HG03039 (cell line): Measurements from ENCODE around the gene PAQR7.
A peak's percentile ranks its signal among the peaks of the same experiment; 100 is the strongest.

ENCODE experiments used
- ATAC-seq: cut with Tn5 transposase; IDR thresholded peaks from one replicate; pipeline ENCODE4 v1.9.1; 2021; ENCODE audit warnings: mild to moderate bottlenecking, moderate library complexity; ENCODE audit not compliant: unreplicated experiment

PAQR7 gene

DNA sequence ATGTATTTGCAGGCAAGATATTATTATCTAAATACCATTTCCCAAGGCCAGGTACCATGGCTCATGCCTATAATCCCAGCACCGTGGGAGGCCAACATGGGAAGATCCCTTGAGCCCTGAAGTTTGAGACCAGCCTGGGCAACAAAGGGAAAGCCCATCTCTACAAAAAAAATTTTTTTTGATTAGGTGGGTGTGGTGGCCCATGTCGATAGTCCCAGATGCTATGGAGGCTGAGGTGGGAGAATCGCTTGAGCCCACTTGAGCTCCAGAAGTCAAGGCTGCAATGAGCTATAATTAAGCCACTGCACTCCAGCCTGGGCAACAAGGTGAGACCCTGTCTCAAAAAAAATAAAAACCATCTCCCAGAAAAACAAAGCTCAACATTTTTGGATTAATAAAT, 28.5 kb upstream of the PAQR7 start:
- ATAC-seq: no peak

DNA sequence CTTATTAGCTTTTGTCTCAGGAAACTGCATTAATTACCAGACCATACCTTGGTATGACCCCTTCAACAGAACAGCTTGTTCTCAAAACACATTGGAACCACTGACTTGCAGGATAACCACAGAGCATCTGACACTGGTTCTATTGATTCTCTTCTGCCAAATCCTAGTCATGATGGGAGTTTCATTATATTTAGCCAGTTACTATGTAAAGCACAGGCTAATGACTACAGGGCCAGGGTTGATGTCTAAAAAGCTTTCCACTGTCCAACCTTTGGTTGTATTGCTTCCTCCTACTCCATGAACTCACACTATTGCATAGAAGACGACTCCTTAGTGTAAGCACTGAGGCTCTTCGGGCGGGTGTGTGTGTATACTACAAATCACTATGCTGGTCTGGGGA, 27.0 kb upstream of the PAQR7 start:
- ATAC-seq: no peak

DNA sequence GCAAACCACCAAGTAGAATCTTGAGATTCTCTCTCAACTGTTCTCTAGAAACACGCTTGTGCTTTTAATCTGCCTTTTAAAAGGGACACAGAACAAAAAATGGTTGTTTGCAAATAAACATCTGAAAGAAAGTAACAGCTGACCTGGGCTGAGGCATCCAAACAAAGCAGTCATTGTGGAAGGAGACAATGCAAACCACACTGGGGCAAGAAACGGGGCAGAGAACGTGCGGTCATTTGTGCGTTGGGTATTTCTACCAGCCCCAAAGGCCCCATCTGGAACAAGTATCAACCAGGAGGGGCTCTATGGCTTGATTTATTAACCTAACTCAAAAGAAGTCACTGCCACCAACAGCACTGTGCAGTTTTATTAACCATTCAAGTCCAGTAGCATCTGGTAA, 24.7 kb upstream of the PAQR7 start:
- ATAC-seq: no peak

DNA sequence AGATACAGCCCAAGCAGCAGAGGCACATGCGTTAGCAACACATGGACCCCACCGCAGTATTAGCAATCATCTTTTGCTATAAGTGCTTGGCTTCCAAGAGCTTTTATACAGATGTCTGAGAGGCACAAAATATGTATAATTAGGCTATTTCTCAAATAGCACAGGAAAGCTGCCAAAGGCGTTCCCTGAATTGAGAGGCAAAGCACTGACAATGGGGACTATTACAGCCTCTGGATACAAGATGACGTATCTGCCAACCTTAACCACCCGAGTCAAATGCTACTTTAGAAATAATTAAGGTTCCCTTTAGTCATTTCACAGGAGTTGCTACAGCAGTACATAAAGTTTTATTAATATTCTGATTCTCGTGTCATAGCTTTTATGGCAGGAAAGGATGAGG, 24.3 kb upstream of the PAQR7 start:
- ATAC-seq: no peak

DNA sequence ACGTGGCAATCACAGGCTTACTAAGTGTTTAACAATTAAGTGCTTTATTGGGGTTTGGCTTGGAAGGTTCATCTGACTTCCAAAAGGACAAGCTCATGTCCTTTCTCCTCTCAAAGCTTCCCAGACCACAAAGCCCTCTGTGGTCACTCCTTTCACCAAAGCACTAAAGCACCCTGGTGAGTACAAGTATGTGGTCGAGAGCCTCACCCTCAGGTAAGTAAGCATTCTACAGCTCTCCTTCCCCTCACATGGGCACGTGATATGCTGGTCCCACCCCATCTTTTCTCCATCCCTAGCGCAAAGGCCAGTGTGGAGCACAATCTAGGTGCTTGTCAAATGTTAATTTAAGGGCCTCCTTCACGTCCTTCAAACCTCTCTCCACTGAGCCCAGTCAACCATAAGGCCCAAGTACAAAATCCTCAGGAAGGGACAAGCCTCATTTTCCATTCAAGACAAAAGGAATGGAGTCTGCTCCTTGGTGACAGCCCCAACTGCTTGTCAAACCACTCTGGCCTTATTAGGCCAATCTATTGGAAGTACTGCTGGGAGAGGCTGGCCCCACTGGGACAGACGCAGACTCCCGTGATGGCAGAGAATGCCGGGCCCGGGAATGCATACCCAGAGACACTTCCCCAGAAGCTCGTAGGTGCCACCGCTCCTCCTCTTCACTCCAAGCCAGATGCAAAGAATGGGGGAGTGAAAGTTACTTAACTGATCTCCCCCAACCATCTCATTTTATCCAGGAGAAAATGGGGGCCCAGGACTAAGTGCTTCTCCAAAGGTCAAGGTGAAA, 22.9 kb upstream of the PAQR7 start:
- ATAC-seq: no peak

DNA sequence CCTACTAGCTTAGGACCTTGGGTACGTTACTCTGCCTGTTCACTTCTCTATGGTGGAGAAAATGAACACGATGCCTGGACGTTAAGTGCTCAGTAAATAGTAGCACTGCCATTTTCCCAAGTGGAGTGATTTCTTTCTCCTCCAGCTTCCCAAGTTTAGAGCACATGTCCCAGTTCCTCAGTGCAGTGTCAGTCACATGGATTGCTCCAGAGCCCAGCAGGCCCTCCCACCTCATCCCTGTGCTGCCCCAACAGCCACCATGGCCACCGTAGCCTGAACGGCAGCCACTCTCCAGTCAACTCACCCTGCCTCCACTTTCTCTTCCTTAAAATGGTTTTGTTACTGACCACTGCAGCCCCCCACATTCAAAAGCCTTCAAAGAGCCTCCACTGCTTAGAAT, 22.2 kb upstream of the PAQR7 start:
- no peak for ATAC-seq

DNA sequence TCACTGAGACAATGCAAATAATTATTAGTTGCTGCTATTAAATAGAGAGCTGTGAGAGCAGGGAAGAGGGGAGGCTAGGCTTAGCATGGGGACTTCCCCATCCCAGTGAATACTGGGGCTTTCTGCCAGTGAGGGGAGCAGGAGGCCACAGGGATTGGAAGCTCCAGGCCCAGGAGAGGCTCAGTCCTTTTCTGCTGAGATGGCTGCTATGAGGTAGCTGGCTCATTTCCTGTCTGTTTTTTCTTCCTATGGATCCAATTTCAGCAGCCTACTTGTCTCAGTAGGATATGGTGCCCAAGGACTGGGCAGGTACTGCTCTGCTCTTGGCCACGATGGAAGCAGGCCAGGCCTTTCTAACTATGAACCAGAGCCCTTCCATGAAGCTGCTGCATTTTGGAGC, 20.8 kb upstream of the PAQR7 start:
- ATAC-seq: no peak

DNA sequence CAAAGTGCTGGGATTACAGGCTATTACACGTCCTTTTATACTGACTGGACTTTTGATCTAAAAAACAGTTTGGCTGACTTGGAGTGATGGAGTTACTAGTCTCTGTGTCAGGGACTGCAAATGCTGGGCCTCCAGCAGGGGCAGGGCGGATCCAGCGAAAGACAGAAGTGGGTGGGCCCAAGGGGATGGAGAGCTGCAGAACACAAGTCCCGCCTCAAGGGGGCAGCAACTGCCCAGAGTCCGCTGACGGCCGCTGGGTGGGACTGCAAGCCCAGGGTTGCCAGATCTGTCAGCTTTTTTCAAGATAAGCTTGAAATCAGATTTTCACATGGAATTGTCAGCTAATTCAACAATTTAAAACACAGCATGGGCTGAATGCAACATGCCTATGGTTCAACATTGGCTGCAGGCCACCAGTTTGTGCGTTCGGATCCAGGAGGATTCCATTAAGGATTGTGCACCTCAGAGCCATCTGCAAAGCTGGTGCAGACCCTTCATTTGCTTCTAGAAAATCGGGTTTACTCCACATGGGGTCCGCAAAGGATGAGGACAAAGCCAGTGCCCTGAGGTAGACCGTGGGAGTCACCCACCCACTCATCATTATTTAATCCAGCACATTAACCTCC, 20.0 kb upstream of the PAQR7 start:
- peak; percentile 69 for ATAC-seq

DNA sequence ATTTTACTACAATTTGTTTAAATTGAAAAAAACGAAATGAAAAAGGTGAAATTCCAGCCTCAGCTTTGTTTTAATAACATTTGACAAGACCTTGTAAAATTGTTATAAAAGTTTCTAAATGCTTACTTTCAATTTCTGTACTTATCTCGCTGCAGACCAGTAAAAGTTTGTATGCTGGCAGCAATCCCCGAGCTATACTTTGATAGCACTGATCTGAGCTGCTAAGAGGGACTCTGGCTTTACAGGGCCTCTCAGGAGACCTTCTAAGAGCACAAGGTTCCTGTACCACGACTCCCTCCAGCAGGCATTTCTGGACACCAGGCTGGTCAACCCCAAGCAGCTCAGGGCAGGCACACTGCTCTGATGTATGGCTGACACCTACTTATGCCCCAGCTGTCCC, 17.6 kb upstream of the PAQR7 start:
- no peak for ATAC-seq

DNA sequence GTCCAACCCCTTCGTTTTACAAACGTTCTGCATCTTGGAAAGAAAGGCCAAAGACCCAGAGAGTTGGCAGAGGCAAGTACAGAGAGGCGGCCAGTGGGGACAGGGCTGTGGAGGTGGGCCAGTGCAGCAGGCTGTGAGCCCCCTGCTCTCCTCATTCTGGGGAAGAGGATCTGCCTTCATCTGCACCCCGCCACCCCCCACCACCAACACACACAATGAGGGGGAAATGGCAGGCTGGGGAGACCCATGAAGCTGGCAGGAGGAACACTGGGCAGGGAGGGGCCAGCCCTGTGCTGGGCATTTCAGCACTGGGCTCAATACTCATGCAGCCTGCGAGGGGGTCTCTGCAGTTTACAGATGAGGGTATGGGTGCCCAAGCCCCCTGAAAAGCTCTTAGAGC, 16.1 kb upstream of the PAQR7 start:
- no peak for ATAC-seq

DNA sequence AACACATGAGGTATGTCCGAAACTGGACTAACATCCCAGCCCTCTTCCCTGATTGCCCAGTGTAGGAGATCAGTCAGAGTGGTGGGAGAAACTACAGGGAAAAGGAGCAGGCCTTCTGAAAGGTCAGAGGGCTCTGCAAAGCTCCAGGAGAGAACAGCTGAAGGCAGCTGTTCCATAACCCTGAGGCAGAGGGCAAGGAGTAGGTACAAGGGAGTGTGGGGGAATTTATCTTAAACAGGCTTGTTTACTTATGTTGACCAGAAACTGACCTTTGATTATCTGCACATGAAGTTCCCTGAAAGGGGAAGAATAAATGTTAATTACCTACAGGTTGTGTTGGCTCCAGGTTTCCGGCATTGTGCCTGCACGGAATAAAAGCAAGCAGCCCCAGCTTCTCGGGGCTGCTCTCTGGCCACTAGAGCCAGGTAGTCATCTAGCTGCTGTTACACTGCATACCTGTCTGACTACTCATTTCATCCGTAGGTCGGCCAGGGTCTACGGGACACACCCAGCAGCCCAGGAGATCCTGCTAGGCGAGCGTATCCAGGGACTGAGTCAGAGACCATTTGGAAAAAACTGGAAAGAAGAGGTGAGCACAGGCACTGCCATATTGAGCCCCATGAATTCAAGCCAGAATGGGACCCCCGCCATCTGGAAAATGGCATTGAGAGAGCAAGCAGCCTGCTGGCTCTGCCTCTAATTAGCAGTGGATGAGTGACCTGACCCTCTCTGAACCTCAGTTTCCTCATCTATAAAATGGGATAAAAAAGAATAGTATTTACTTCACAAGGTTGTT, 14.9 kb upstream of the PAQR7 start:
- no peak for ATAC-seq

DNA sequence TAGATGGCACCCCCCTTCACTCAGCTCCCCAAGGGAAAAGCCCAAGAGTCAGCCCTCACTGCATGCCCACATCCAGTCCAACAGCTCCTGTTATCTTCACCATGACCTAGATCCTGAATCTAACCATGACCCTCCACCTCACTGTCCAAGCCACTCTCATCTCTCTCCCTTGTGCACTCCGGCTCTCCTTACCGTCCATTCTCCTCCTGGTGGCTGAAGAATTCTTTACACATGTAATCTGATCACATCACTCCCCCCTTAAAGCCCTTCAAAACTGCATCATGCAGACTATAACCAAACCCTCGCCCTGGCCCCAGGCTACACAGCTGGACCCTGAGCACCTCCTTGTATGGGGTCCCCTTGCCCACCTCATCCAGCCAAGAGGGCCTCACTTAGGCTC, 14.0 kb upstream of the PAQR7 start:
- no peak for ATAC-seq

DNA sequence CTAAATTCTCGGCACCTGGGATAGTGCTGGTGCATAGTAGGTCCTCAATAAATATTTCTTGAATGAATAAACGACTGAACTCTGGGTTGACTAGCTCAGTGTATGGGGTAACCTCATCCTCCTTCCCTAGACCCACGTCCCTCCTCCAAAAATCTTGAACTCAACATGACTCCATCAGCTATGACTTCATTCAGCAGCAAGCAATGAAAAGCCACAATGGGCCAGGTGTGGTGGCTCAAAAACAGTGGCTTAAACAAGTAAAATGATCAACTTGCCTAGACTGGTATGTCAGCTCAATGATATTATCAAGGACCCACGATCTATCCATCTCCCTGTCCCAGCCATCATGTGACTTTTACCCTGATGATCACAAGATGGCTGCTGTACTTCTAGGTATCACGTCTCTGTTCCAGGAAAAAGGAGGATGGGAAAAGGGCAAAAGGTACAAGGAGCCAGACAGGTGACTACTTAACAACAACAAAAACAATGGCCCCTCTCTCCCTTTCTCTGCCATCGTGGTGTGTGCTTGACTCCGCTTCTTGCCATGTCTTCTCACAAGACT, 13.0 kb upstream of the PAQR7 start:
- ATAC-seq: no peak

DNA sequence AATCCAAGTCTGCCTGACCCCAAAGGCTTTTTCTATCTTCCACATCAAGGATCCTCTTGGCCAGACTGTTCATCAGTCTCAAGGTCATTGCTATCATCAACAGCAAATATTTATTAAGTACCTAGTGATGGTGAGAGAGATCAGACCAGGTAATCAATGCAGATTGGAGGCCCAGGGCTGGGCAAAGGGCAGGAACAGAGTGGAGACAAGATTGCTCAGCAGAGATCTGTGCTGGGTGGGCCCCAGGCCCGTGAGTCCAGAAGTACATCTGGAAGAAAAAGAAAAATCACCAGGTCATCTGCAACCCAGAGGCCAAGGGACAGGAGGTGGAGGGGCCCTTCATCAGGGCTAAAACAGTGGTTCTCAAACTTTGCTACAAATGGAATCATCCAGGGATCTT, 10.1 kb upstream of the PAQR7 start:
- no peak for ATAC-seq

DNA sequence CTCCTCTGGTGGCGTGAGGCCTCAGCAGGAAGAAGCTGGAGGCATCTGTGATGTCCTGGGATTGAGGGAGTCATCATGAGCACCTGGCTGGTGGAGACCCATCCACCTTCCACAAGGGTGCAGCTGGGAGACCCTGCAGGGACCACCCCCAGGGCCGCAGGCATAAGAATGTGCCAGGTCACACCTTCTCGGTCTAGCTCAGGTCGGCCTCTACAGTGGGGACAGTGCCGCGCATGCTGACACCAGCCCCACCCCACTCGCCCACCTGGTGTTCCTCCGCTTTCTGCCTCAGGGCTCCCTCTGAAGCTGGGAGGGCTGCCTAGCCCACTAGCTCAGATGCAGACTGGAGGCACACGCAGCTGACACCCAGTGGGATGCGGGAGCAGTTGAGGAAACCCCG, 5.8 kb upstream of the PAQR7 start:
- no peak for ATAC-seq

DNA sequence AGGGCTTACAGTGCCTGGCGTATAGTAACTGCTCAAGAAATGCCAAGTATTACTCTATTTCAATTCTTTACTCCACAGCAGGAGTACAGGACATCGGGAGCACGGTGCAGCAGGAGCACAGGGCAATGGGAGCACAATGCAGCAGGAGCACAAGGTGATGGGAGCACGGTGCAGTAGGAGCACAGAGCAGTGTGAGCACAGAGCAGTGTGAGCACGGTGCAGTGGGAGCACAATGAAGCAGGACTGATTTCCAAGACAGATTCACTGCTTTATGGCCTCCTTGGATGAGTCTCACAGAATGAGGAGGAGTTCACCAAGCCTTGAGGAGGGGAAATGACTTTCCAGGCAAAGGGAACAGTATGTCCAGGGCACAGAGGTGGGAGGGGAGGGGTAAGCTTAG, 5.0 kb upstream of the PAQR7 start:
- ATAC-seq: no peak

DNA sequence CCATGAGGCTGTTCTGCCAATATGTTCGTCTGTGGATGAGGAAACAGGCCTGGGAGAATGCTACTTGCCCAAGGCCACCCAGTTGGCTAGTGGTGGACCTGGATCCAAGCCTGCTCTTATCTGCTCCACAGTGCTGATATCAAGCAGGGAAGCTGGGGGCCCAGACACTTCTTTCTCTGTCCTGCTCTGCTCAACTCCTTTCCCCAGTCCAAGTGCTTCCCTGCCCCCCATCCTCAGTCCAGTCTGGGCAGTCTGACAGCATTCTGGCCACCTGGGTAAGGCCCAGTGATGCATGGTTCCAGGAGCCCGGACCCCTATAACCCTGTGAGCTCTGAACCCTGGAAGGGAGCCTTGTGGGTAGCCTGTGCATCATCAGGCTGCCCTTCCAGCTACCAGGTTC, 4.2 kb upstream of the PAQR7 start:
- ATAC-seq: no peak

DNA sequence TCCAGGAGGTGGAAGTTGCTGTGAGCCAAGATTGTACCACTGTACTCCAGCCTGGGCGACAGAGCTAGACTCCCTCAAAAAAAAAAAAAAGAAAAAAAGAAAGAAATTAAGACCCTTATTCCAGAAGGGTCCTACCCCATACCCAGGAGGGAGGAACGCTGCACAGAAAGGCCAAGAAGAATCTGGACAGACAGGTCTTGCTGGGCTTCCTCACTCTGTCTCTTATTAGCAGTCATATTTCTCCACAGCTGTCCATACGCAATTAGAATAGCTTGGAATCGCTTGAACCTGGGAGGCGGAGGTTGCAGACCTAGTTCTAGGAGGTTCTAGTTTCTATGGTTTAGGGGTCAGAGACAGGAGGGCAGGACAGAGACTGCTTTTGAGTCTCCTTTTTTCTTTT, 3.2 kb upstream of the PAQR7 start:
- ATAC-seq: no peak

DNA sequence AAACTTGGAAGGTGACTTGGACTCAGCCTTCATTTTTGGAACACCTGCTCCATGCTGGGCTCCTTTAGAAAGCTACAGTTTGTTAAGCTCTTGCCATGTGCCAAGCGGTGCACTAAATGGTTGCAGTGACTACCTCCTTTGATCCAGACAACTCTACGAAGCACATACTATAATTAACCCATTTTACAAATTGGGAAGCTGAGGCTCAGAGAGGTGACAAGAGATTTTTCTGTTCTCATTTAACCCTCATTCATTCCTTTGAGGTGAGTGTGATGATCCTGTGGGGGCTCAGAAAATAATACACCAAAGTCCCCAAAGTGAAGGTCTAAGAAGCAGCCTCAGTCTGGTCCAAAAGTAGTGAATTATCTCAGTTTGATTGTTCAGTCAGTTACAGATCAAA, 1.6 kb upstream of the PAQR7 start:
- no peak for ATAC-seq

DNA sequence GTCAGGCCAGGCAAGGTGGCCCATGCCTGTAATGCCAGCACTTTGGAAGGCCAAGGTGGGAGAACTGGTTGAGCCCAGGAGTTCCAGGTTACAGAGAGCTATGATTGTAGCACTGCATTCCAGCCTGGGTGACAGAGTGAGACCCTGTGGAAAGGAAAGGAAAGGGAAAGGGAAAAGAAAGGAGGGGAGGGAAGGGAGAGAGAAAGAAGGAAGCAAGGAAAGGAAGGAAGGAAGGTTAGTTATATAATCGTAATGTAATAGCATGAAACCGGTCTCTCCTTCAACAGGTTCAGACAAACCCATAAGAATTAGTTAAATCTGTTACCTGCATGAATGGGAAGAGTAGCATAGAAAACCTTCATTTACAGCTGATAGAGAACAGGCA, 1.2 kb upstream of the PAQR7 start:
- no peak for ATAC-seq

DNA sequence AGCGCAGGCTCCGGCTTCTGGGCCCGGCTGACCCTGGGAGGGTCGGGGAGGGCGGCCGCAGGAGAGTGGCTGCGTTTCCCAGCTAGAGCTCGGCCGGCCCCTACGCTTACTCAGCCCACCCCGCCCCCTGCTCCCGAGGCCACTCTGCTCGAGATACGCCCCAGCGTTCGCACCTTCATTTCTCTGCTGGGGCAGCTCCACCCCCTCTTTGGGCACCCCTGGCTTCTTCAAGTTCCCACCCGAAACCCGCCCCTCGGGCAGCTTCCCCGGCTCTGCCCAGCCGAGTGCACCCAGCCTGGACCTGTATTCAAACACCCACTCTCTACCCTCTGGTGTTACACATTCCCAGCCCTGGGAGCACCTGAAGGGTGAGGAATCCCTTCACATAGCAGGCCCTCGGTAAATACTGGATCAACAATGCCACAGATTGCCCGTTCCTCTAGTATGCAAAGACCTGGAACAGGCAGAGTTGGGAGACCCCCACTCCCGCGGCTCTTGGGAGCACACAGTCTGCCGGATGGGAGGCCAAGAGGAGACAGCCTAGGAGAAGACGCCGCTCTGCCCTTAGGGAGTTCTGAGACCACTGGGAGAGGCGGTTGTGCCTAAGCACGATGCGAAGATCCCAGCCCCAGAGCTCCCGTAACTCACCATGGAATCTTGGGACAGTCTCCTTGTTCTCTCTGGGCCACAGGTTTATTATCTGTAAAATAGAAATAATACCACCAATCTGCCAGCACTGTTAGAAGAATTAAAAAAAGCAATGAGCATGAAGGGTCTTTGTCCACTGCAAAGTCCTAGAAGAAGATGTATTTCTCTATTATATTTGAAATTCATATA, 566 bp upstream of the PAQR7 start:
- ATAC-seq: no peak
